NCI-H226 (cell line): ENCODE results near the gene BRI3.

Experiments used
- DNase-seq: peaks from one replicate; pipeline ENCODE4 v3.0.0-alpha.2; 2015

Gene BRI3

DNA sequence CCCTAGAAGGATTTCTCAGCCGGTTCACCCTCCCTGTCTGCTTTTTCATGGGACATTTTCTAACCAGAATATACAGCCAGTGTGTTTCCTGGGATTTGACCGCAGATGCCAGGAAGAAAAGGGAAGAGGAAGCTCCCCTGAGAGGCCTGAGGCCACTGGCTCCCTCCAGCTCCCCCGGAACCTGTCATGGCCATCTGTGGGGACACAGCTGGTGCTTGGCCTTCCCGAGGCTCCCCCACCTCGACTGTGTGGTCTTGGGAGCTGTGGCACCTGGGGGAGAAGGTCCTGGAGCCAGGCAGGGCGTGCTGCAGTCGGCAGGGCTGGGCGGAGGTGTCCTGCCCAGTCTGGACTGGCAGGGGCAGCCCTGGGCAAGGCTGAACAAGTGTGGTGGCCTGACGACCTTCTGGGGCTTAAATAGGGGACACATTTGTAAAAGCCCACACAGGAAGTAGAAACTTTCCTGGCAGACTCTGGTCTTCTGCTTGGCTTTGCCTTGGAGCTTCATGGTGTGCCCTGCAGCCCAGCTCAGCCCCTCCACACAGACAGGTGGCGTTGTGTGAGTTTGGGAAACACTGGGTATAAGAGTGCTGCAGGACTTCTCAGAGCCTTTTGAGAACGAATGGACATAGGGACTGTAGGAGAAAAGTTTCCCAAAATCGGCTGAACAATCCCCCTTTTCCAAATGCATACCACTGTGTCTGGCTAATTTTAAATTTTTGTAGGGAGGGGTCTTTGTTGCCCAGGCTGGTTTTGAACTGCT, 6.8 kb downstream of the BRI3 start:
- DNase-seq, result no peak

DNA sequence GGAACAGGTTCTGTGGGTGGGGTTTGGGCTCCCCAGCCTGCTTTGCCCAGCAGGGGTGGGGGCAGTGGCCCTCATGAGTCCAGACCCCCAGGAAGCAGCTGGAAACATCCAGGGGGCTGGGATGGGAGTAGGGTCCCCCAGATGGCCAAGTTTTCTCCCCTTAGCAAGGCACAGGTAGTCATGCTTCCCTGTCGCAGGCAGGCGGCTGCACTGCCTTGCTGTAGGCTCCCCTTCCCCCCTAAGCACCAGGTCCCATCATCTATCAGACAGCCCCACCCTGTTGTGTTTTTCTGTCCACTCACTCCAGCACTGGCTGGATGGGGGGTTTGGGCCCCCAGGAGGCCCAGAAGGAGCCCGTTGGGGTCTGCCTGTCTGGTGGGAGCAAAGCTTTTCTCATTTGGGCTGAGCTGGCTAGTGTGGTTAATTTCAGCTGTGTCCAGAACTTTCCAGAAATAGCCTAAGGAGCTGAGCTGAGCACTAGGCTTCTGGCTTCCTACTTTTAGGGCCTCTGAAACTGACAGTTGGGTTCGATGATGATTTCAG, 7.9 kb downstream of the BRI3 start:
- DNase-seq, result no peak

DNA sequence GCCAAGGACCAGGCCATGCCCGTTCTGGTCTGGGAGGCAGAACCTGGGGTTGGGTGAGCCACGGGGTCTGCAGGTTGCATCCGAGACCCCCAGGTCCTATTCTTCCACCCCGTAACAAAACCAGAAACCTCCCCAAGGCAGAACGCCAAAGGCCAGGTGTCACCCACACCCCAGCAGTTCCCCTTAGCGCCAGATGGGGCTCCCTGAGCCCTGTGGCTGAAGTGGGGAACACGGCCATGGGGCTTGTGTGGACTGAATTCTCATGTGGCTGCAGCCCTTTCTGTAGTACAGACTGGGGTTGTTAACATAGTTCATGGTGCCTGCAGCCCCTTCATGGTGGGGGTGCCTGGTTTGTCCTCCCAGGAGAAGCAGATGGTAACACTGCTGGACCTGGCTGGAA, 10.2 kb downstream of the BRI3 start:
- DNase-seq, result no peak

DNA sequence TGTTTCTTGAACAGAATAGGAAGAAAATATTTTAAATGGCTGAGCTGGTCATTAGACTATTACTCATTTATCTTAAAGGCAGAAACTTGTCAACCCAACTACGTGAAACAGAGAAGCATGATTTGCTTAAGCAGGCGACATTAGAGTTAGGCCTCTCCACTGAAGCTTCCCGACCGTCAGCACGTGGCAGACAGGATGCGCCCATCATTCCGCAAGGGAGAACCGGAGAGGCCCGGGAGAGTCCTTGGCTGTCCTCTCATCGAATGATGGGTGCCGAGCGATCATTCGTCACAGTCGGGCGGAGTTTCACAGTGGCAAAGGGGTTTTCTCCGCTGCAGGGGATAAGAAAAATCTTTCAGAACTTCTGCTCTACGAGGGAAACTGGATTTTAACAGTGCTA, 11.8 kb downstream of the BRI3 start:
- no peak for DNase-seq

DNA sequence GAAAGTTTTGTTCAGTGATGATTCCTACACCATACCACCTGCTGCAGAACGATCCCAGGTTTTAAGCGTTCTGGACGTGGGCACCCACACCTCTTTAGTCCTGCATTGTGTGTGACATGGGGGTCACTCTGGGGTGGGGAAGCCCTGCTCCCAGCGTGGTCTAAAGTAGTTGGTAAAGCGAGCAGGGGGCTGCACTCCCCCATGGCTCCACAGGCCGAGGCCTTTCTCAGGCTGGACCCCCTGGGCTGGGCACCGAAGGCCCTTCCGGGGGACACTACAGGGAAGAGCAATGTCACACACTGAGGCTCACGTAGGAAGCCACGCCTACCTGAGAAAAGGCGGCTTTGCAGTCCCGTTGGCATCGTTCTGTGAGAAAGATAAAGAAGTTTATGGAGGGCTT, 12.3 kb downstream of the BRI3 start:
- no peak for DNase-seq

DNA sequence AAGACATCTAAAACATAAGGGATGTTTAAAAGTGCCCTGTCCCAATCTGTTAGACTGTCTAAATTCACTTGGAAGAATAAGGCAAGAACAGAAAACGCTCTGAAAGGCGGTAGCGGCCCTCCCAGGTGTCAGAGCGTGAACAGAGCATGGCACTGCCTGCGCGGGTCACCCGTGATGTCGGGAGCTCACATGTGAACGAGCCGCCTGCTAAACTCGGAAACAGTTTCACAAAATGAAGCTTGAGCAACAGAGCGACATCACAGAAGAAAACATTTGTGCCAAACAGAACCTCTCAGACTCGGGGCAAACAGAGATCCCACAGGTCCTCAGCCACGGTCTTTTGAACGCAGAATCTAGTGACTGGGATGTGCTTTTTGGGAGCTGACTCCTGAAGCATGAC, 12.8 kb downstream of the BRI3 start:
- no peak for DNase-seq

DNA sequence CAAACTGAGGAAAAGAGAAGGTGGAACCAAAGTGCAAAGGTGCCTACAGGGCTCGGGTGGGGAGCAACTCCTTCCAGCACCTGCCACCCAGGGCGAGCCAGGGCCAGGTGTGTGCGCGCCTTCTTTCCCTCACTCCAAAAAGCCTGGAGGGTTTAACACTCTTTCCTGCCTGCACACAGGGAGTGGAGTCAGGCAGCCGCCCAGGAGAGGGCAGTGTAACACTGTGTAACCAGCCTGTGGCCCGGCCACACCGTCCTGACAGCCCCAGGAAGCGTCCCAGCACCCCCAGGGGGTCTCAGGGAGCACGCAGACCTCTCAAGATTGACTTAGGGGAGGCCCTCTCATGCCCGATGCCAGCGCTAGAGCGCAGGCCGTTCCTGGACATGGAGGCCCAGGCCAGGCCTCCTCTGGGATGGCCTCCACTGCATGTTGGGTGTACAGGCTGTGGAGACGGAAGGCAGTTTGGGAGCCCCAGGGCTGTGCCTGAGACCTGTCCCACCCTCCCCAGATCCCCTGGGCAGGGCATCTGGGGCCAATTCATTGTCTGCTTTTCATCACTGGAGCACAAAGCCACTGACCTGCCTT, 13.4 kb downstream of the BRI3 start:
- no peak for DNase-seq

DNA sequence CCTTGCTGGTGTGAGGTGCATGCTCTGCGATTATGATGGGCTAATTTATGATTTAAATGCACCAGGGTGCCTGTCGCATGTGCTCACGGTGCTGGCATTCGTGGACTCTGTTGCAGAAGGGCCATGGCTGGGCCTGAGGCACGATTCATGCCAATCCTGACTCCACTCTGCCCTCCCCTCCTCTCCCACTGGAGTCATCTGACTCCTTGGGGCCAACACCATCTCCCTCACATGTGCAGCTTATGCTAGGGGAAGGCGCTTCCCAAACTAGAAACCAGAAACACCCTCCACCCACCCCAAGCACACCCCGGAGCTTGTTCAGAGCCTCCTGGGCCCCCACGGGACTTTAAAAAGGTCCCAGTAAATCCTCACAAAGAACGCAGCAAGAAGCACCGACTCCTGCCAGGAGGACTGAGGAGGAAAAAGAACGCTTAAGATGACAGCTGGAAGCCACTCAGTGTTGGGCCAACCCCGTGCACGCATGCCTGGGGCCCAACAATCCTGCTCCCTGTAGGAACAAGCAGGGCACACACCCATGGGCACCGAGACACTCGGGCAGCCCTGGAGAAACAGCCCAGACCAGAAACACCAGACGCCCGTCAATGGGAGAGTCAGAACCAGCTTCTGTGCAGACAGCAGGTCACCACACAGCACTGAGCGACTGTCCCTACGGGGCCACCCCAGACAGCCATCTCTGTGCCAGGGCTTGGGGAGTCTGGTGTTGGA, 14.1 kb downstream of the BRI3 start:
- DNase-seq, result no peak

DNA sequence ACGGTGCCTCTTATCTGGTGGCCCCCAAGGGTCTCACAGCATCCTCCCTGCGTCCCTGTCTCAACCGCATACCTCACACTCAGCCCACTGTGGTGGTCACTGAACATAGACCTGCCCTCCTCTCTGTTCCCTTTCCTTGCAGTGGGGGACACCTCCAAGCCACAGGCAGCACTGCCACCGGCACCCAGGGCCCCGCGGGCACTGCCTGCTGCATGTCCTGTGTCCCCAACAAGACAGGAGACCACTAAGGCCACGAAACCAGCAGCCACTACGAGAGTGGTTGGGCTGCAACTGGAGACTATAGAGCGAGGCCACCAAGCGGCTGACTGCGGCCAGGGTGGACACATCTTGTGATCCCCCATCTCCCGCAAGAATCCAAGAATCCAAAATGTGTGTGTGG, 15.3 kb downstream of the BRI3 start:
- no peak for DNase-seq

DNA sequence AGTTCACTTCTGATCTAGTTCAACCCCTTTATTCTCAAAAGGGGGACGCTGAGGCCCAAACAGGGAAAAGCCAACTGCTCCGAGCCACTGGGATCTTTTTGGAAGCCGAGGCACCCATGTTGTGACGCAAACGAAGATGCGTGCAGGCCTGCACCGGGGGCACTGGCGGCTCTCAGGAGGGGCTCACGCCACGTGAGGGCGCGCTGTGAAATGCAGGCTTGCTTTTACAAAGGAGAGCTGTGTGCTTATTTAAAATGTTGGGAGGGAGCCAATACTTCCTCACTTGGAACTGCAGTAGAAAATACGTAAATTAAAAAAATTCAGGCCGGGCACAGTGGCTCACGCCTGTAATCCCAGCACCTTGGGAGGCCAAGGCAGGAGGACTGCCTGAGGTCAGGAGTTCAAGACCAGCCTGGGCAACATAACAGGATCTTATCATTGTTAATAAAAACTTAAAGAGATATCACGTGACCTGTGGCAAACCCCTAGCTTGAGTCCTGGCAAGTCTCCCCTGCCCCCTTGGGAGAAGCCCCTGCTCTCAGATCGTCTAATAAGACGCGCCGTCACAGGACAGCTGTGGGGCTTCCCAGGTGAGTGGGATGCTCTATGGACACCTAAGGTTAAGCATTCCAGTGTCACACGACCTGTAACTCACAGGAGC, 16.3 kb downstream of the BRI3 start:
- no peak for DNase-seq

DNA sequence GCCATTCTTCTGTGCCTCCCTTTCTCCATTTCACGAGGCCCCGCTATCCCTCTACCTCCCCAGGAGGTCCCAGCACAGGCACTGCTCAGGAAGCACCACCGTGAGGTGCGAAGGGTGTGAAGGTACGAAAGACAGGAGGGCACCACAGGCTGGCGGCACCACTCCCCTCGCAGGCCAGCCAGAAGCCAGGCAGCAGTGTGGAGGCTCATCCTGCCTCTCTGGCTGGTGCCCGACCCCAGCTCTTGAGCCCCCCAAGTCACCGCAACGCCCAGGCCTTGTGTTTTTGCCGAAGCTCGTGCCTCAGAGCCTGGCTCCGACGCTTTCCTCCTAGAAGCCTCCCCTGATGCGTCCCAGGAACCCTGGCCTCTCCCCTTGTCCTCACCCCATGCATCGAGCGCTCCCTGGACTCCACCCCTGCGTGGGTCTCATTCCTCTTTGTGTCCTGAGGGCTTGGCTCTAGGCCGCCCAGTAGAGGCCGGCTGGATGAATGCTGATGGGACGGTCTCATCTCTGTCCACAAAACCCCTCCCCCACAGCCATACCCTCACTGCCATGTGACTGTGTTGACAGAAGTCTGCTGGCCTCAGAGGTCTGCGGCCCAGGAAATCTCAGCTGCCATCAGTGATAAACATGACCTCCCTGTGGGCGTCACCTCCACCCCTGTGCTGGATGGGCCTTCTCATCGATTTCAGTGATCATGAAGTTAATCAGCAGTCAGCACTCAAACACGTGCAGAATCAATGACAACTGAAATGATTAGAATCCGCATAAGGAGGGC, 19.3 kb downstream of the BRI3 start:
- DNase-seq, result no peak

DNA sequence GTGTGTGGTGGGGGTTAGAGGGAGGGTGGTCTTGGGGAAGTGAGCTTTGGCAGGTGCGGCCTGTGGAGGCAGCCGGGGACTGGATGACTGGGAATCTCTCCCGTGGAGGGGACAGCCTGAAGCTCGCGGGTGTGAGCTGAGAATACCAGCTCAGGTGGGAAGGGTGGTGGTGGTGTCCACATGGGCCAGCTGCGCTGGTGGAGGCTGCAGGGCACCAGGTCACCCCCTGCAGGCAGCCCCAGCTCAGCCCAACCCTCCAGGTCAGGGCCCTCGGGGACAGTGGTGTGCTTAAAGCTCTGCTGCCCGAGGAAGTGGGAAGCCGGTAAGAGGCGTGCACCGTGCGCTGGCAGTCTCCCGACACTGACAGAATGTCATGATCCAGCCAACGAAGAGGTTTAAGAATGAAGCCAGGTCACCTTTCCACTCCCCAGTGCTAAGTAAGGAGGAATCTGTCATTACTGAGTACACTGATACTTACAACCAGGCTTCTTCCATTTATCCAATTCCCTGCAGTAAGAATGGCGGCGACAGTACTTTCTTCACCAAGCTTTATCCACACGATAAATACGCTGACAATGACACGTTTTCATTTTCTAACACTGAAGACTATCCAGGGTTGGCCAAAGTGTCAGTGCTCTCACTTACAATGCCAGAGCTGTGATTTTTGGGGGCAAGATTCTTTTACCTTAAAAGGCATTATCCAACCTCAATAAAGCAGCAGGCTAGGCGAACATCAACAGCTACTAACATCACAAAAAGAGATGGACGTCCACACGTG, 20.4 kb downstream of the BRI3 start:
- no peak for DNase-seq

DNA sequence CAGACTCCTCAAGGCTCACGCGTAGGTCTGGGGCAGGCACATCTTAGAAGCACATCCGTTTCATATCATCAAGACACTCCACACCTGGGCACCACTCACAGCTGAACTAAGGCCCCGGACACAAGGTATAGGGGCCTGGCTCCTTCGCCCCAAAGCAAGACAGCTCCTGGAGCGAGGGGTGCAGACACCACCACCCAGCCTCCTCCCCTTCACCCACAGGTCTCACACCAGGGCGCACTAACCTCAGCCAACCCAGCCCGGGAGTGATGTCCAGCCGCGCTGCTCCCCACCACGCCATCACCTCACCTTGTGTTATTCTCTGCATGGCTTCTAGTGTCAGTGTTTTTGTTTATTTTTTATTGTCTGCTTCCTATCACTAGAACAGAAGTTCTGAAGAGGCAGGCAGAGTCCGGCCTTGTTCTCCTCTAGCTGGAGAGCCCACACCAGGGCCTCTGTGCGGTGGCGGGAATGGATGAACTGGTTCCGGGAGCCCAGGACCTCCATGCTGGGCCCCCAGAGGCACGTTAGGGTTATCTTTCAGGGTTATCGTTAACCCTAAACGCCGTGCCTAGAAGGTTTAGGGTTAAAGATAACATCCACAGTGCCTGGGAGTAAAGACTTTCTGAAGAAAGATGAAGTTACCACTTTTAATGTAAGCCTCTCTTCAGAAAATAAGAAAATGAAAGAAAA, 21.8 kb downstream of the BRI3 start:
- DNase-seq, result no peak

DNA sequence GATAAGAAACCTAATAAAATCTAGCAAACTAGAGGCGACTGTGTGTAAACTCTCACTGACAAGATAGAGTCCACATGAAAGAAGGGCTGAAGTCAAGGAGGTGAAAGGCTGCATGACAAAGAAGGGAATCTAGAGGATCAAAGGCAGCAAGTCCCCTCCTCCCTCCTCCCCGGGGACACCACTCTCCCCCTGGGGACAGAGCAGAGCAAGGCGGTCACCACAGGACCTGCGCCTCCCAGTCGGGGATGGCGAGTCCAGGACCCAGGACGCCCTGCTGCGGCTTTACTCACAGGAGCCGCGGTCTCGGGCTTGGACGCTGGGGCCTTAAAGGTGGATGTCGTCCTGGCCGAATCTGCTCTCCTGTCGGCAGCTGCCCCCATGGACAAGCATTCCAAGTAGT, 22.4 kb downstream of the BRI3 start:
- no peak for DNase-seq

DNA sequence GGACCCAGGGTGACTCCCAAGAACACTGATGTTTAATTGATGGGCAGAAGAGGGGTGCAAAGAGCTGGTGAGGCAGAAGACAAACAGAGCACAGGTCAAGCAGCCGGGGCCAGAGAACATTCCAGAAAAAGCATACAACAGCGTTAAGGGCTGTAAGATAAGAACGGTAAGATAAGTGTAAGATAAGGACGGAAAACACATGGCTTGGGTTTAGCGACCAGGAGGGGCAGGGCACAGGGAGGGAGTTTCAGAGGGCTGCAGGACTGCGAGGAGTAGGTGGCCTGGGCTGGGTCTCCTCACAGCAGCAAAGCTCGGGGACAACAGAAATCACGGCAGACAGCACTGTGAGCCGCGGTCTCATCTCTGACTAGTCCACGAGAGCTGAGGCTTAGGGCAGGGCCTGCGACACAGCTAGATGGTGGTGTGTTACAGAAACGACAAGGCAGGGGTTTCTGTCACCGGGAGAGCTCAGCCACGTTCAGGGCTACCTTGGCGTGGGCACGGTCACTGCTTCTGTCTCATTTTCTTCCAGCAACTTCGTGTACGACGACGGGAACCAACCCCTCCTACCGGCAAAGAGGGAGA, 24.6 kb downstream of the BRI3 start:
- DNase-seq, result no peak

DNA sequence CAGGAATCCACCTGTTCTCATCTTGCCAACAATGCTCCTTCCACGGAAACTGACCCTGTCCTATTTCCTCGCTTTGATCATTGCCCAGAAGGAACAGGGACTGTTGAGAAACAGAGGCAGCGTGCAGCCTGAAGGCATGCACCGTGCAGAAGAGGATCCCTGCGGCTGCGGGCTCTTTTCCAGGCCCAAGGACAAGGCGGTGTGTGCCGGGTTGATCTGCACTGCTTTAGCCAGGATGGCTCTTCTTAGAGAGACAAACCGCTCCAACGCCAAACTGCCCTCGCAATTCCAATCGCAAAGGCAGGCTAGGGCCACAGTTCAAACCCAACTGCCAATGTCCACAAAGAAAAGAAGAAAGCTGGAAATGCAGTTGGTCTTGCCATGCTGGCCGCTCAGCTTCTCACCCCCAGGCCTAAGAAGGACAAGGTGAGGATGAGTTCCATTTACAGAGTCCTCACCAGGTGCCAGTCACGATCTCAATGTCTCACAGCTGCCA, 26.5 kb downstream of the BRI3 start:
- DNase-seq, result no peak

DNA sequence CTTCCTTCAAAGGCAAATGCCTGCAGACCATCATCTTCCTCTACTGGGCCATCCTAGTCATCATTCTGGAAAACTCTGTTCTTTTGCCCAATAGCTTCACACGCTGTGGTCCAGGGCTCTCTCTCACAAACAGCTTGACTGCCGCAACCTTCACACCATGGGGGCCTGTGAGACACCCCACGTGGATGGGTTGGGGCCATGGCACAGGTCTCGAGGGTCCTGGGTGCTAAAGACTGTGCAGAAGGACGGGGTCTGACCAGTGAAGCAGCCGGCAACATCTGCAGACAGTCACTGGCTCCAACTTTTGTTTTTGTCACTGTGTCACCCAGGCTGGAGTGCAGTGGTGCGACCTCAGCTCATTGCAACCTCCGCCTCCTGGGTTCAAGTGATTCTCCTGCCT, 28.1 kb downstream of the BRI3 start:
- no peak for DNase-seq

DNA sequence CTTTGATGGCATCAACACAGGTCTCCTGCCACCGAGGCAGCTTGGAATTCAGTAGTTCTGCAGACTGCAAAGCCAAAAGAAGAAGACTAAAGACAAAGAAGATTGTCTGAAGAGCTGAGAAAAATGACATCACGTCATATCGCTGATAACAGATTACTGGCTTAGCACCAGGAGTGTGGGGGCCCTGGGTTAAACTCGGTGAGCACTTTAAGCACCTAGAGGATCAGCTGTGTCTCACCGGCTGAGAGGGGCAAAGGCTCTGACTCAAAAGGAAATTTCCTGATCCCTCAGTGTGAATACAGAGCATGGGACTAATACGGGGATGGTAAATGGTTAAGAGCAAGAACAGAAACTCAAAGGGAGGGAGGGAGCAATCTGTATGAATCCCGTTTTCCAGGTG, 30.7 kb downstream of the BRI3 start:
- no peak for DNase-seq

DNA sequence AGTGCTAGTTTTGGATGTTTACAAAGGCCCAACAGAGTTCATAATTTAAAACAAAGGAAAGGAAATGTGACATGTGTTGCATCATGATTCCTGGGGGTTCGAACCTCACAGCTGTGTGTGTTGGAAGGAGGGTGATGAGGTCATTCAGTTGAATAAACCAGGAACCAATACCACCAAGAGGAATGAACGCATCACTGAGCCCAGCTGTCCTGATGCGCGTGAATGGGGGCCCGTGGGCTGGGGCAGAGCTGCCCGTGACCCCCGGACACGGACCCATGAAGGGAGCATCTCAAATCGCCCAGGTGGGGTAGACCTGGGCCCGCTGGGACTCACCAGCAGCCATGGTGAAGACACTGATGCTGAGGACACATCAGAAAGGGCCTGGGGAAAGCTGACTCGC, 33.0 kb downstream of the BRI3 start:
- DNase-seq, result no peak

DNA sequence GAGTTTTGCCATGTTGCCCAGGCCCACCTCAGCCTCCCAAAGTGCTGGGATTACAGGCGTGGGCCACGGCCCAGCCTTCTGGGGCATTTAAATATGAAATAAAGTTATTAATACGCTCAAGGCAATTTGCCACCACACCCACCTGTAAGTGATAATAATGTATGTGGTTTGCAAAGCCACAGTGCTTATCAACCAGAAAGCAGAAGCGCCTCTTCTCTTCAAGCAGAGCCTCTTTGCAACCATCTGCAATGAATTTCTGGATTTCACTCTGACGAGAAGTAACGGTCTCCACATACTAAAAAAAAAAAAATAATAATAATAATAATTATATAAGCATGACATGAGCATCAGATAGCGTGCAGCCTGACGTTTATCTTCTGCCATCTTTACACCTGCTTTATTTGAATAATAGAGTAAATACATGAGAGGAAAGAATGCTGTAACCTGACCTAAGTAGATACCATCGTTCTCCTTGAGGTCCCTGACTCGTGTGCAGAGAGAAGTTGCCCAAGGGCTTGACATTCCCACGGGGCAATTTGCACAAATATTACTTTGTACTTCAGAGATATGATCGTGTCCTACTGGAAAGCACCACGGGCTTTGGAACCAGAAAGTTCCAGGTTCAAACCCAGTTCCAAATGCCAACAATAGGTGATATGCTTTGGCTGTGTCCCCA, 34.0 kb downstream of the BRI3 start:
- DNase-seq, result no peak
